HG03439 (cell line): ENCODE results near the gene KRTAP10-2.

Experiments
- ATAC-seq: cut with Tn5 transposase; IDR thresholded peaks from one replicate; pipeline ENCODE4 v1.9.1; 2021; ENCODE audit warnings: mild to moderate bottlenecking, moderate library complexity; ENCODE audit not compliant: unreplicated experiment

KRTAP10-2 gene

DNA sequence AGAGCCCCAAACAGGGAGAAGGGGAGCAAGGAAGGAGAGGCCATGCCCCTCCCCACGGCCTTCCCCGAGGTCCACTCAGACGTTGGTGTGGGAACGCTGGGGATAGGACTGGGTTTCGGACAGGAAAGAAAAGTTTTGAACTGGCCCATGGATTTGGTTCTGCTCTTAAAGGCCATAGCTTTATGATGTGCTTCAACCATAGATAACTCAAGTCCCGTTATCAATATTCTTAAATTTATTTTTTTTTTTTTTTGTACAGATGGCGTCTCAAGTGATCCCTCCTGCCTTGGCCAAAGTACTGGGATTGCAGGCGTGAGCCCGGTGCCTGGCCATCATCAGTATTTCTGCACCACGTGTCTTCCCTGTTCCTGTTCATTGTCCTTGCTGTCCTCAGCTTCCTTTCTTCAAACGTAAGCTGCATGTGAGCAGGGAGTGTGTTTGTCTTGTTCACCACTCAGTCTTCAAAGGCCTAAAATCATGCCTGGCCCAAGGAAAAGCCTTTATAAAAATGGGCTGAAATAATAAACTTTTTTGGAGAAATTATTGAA lies 10.5 kb downstream of the KRTAP10-2 start:
- no peak for ATAC-seq

GRCh38 chr21:44539991-44540666 lies 11.2 kb downstream of the KRTAP10-2 start, which contains the start of gene KRTAP10-1:
TSS of gene KRTAP10-1 (minus strand) at chr21:44540195. CDS start at chr21:44540150, 45 bp downstream.
- ATAC-seq = no peak

GRCh38 chr21:44539046-44539445 lies 12.3 kb downstream of the KRTAP10-2 start:
- ATAC-seq = no peak

GRCh38 chr21:44537930-44538911 lies 13.1 kb downstream of the KRTAP10-2 start:
- ATAC-seq = no peak

DNA sequence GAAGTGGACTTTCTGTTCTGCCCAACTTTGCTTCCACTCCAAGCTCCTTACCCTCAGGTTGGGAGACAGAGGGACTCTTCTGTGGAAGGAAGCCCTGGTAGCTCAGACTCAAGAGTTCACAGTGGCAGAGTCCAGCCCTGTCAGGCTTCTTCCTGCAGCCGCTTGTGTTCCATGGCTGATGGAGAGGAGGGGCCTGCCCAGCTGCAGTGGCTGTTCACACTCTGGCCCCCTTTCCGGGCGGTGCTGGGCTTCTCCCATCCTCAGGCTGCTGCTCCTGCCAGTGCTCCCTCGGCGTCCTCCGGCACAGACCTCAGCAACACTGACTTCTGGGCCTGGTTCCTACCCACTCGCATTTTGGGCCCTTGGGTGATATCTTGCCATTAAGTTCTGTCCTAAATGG lies 15.3 kb downstream of the KRTAP10-2 start:
- ATAC-seq = no peak

DNA sequence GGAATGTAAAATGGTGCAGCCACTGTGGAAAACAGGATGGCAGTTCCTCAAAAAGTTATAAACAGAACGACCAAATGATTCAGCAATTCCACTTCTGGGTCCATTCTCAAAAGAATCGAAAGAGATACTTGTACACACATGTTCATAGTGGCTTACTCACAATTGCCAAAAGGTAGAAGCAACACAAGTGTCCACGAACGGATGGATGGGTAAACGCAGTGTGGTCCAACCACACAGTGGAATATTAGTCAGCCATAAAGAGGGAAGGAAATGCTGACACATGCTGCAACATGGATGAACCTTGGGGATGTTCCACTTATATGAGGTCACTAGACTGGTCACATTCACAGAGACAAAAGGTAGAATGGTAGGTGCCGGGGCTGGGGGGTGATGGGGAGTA lies 16.6 kb downstream of the KRTAP10-2 start:
- ATAC-seq = no peak

DNA sequence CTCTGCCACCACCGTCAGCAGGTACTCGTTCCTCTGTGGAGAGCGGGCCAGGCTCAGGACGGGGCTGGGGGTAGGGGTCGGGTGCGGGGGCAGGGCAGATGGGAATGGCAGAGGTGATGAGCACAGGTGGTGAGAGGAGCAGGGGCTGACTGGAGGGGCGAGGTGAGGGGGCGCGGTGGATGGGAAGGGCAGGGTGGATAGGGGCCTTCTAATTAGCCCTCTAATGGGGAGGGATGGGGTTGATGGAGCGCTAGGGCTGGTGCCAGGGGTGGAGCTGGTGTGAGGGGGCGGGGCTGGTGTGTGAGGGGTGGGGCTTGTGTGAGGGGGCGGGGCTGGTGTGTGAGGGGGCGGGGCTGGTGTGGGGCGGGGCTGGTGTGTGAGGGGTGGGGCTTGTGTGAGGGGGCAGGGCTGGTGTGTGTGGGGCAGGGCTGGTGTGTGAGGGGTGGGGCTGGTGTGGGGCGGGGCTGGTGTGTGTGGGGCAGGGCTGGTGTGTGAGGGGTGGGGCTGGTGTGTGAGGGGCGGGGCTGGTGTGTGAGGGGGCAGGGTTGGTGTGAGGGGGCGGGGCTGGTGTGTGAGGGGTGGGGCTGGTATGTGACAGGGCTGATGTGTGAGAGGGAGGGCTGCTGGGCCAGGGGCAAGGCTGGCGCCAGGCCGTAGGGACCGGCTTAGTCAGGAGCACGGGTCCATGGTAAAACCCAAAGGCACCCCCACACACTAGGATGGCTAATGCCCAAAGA lies 17.2 kb downstream of the KRTAP10-2 start:
- ATAC-seq = no peak

DNA sequence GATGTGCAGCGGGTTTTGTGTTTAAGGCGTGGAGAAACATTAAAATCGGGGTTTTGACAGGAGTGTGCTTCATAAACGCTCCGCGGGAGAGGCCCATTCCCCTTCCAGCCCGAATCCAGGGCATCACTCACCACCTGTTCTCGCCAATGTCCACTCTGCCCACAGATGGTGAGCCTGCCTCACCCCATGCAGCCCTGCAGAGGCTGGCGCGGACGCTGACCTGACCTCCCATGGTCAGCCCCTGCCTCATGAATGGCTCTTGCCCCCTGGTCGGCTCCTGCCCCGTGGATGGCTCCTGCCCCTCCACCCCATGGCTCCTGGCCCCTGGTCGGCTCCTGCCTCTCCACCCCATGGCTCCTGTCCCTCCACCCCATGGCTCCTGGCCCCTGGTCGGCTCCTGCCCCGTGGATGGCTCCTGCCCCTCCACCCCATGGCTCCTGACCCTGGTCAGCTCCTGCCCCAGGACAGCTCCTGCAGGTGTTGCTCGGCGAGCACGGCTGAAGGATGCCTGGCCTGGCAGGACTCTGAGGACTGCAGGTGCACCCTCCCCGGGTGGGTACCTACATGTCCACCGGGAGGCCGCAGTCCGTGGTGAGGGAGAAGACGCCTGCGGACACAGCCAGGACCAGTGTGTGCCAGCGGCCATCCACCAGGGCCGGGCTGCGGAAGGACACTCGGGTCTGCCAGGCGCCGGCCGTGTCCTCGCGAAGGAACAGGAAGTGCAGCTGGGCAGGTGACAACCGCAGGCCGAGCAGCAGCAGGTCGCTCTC lies 18.0 kb downstream of the KRTAP10-2 start:
- ATAC-seq = no peak

DNA sequence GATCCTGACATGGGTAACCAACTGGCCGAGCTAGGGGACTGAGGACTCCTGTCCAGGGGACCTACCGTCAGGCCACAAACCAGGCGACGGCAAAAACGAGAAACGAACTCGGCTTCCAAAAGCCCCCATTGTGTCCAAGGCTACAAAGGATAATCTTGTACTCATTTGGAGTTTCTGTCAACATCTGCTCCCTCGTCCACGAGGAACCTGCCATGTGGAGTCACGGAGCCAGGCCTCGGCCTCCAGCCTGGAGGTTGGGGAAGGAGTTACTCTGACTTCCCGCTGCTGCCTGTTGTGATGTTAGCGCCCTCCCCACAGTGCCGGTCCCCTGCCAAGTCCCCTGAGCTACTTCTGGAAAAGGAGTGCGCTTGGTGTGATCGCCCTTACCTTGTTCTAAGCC lies 18.6 kb downstream of the KRTAP10-2 start:
- no peak for ATAC-seq

GRCh38 chr21:44531606-44532564 lies 19.4 kb downstream of the KRTAP10-2 start:
- no peak for ATAC-seq

DNA sequence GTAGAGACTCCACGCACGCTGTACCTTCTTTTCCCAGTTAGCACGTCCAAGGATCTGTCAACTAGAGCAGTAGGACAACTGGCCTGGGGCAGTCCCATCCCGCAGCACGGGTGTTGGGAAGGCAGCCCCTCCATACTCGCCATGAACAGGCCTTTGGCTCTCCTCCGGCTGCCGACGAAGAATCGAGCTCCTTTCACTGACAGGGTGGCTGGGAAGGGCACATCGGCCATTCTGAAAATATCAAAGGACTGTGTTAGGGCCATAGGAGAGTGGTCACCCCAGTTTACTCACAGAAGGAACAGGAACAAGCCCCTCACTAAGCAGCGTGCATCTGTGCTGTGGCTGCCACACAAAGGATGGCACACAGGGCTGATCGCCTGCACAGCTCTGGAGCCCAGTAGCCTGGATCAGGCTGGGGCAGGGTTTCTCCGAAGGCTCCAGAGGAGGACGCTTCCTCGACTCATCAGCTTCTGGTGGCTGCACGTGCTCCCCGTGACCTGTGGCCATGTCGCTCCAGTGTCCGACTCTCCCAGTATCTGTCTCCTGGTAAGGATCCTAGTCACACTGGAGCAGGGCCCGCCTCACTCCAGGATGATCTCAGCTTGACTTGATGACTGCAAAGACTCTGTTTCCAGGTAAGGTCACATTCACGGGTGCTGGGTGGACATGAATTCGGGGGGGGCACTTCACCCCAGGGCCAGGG lies 20.3 kb downstream of the KRTAP10-2 start:
- no peak for ATAC-seq

DNA sequence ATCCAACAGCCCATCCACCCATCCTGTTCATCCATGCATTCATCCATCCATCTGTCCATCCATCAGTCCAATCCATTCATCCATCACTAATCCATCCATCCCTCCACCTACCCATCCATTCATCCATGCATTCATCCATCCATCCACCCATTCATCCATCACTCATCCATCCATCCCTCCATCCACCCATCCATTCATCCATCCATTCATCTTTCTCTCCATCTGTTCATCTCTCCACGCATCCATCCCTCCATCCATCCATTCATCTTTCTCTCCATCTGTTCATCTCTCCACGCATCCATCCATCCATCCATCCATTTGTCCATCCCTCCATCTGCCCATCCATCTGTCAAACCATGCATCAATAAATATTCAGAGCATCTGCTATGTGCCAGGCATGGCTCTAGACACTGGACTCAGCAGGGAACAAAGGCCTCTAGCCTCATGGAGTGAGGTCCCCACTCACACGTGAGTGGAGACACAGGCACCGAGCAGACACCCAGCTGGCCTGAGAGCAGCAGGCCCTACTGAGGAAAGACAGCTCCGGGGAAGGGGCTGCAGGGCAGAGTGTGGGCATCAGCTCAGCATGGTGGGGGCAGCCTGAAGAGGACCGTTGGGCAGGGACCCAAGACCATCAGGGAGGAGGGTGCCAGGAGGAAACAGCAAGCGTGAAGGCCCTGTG lies 20.9 kb downstream of the KRTAP10-2 start:
- ATAC-seq = no peak

GRCh38 chr21:44529503-44530125 lies 21.7 kb downstream of the KRTAP10-2 start:
- ATAC-seq = no peak

DNA sequence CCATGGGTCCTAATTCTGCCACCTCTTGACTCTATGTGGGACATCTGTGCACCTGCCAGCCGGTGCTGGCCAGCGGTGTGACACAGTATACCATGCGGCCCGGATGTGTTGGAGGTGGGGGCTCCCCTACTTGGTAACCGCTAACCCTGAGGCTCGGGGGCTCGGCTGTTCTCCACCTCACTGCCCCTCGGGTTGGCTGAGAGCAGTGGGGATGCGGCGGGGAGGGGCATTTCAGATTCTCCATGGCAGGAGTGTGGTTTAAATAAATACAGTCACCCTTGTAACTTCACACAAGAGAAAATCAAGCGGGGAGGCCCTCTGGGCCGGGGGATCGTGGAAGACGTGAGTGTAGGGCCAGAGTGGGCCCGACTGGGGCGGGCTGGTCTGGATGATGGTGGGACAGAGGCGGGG lies 22.3 kb downstream of the KRTAP10-2 start:
- ATAC-seq = no peak

DNA sequence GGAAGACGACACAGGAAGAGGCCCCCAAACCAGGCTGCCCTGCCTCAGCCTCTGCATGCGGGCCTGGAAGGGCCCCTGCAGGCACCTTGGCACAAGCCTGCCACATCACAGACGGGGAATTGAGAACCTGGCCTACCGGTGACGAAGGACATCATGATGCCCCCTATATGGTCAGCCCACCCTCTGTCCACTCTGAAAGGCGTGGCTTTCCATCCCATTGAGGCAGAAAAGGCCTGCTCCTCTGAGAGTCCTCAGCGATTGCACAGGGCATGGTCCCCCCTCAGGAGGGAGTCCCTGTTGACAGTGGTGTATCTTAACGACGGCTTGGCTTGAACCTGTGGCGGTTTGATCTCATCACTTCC lies 22.7 kb downstream of the KRTAP10-2 start:
- no peak for ATAC-seq

DNA sequence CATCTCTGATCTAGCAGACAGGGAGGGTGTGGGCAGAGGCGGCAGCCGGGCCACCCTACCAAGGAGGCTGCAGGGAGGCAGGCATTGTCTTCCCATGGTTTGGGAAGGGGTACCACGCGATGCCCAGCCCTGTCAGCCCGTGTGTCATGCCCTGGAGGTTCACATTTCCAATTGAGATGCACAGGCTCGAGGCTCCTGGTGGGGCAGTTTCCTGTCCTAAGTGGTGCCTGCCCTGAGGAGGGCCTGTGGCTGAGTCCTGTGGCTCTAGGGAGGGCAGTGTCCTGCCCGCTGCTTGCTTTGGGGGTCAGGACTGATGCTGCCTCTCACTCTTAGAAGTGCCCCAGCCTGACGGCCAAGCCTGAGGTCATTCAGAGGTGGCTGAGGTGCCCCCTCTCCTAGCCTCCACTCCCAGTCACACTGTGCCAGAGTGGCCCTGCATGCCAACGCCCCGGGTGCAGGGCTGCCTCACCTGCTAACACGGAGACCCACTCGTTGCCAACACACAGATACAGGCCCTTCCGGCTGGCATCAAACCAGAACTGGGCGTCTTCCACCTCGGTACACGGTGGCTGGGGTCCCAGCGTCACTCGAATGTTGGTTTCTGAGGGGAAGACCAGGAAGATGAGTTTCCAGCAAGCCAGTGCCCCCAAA lies 23.2 kb downstream of the KRTAP10-2 start:
- no peak for ATAC-seq
